Amygdala (tissue), 56 donors: ENCODE data around the gene ZBTB7A.

Source experiments
- DNase-seq, 56 donors: peaks; one replicate each; lab custom pipeline; 2025; lab: John Stamatoyannopoulos, UW

The ZBTB7A gene

DNA sequence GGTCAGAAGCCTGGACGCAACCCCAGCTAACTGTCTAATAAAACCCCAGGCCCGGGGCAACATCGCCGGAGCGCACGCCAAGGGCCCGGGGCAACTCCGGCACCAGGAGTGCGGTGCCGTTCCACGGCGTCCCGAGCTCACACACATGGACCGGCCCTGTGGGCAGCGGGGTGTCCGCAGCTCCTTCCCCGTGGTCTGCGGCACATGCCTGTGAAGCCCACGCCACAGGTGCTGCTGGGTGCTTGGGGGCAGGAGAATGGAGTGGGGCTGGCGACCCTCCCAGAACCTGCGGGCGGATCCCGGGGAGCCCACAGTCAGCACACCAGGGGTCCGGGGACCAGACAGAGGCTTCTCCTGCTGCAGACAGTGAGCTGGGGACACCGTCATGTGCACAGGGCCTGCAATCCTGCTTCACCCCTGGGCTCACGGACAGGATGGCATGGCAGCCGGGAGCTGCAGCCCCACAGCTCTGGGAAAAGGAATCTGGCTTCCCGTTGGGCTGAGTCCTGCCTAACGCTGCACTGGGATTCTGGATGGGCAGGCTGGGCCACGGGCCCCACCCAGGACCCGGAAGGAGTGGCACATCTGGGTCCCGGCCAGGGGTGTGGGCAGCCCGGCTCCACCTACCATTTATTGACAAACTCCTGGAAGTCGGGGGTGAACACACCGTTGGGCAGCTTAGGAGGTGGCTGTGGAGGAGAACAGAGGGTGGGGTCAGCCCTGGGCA, 28.2 kb upstream of the ZBTB7A start:
- DNase-seq = no peak

- DNase-seq = no peak
These were observed 27.6 kb upstream of the ZBTB7A start for GRCh38 chr19:4094291-4094690.

DNA sequence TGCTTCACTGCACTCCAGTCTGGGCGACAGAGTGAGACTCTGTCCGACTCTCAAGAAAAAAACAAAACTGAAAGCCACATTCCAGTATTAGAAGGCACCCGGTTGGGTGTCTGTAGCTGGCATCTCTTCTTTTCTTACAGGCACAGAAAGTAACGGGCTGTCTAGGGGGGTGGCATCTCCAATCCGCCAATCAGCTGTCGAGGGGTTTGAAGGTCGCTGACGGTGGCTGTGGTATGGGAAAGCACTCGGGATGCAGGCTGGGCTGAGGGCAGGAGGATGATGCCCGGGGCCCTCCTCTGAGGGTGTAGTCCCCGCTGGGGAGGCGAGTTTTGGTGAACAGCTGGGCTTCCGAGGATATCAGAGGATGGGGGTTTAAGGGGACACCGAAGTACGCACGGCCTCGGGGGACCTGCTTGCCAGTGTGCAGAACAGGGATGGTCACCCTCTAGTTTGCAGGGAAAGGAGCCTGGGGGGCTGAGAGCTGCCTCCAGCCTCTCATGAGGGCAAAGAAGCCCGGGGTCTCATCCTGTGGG, 27.0 kb upstream of the ZBTB7A start:
- no peak for DNase-seq

DNA sequence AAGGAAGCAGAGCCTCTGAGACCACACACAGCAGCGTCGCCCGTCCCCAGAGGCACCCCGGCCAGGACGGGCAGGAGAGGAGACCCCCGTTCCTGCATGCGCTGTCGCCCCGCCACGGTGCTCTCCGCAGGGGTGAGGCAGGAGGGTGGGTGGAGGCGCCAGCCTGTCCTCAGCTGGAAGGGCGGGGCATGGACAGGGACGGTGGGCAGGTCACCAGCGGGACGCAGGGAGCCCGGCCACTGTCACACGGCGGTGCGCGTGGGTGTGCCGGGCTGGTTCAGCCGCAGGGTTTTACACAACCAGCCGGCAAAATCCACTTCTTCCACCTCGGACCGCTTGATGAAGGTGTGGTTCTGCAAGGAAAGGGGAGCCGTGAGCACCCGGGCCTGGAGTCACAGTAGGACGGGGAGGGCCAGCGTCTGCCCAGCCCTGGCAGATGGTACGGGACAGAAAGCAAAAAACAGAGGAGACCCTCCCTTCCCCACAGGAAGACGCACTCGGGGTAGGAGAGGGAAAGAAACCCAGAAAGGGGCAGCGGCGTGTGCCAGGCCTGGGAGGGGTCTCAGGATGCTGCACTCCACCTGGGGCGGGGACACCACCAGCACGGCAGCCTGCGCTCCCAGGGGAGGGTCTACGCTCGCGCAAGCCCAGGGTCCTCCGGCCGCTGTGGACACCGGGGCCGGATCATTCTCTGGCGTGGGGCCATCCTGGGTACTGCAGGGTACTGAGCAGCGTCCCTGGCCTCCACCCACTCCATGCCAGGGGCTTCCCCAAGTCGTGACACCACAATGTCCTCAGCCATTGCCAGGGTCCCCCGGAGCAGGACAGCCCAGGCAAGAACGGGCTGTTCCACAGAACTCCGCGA, 23.9 kb upstream of the ZBTB7A start:
- DNase-seq = no peak

- DNase-seq = no peak
These were observed 23.2 kb upstream of the ZBTB7A start for GRCh38 chr19:4089946-4090345.

- DNase-seq = peak in 4 of 56 donors; percentile 3 to 28 (median 17)
These were observed 22.8 kb upstream of the ZBTB7A start for GRCh38 chr19:4089400-4089908.

DNA sequence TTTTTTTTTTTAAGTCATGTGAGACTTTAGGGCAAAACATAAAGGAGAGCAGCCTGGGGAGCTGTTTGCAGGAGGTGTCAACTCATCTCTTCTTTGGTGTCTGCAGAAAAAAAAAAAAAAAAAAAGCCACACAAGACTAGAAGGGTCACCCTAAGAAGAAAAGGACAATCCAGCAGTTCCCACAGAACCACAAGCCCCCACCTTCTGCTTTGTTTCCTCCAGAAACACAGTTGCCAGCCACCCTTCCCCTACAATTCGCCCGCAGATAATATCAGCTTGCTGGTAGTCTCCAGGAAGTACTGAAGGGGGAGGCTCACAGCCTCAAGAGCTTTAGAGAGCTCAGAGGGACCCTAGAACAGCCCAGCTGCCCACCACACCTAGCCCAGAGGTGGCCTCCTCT, 22.3 kb upstream of the ZBTB7A start:
- no peak for DNase-seq

DNA sequence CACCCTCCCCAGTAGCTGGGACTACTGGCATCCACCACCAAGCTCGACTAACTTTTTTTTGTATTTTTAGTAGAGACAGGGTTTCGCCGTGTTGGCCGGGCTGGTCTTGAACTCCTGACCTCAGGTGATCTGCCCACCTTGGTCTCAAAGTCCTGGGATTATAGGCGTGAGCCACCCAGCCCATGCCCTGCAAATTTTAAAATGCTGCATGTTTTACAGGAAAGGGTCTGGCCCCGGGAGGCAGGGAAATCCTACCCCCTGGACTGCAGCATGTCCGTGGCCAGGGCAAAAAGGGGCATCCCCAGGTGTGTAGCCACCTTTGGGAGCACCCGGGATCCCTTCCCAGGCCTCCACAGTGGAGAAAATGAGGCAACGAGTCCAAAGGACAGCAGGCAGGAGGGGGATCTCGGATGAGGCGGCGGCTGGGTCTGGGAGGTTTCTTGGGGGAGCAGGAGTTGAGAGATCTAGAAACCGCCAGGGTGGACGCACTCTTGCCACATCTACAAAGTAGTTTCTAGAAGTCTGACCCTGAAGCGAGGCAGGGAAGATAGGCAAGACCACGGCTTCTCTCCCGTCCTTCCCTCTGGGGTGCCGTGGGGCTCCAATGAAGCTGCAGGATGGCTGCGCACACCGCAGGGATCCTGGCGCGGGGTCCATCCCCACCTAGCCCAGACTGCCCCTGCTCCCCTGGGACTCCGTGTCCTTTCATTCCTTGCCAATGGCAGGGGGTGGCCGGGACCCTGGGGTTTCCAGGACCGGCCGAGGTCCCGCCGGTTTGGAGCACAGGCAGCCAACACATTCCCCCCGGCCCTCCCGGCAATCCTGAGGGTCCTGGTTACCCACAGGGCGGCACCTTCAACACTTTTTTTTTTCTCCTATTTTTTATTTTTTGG, 21.3 kb upstream of the ZBTB7A start:
- no peak for DNase-seq

DNA sequence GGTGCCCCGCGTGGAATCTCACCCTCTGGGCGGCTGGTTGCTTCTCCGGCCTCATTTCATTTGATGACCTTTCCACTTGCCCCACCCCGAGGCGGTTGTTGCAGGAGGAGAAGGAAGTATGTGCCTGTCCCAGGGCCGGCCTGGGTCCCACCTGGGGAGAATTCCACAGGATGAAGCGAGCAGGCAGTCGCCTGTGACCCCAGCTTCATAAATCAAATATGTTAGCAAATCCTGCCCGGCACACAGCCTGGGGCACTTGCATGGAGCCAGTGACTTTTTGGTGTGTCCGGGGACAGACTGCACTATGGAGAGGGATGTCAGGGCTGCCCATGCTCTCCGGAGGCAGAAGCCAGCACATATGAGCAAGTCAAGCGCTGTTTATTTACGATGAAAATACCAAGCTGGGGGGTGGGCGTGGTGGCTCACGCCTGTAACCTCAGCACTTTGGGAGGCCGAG, 19.7 kb upstream of the ZBTB7A start:
- DNase-seq = no peak

- no peak for DNase-seq
These were observed 17.8 kb upstream of the ZBTB7A start for GRCh38 chr19:4084547-4084877.

DNA sequence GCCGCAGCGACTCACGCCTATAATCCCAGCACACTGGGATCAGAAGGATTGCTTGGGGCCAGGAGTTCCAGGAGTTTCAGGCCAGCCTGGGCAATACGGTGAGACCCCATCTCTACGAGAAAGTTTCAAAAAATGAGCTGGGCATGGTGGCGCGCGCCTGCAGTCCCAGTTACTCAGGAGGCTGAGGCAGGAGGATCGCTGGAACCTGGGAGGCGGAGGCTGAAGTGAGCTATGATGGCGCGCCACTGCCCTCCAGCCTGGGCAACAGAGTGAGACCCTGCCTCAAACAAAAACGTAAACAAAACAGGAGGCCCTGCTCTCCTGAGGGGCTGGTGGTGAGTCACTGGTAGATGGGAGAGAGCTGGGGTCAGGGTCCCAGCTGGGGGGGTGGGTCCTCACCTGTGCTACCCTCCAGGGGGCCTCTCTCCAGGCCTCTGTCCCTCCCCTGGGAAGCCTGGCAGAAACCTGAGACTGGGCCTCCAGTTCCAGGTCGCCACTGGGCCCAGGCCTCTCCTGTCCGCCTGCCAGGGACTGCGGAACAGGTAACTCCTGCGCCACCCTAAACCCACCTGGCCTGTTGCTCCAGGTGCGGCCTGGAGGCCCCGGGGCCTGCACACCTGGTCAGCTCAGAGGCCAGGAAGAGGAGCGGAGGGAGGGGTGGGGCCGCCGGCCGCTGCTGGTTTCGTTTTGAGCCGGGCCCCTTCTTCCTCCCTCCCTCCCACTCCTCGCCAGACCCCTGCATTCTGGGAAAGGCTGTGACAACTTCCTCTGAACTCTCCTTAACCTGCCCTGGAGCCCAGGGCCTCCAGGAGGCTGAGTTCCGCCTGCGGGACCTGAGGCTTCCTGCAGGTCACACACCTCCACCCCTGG, 17.2 kb upstream of the ZBTB7A start:
- peak in 1 of 56 donors; percentile 24 for DNase-seq

DNA sequence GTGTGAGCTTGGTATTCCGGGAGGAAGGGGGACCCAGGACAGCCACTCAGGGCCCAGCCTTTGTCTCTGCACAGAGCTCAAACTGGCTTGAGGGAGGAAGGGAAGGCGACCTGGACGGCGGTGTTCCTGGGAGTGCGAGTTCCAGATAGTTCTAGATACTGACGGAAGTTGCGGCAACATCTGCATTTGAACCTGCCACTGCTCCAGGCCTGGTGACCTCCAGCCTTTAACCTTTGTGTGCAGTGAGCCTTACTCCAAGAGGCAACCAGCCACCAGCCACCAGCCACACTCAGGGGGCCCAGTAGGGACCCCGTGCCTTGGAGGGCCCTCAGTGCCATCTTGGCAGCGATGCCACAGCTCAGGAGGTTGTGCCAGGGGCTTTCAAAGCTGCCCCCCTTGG, 15.5 kb upstream of the ZBTB7A start:
- no peak for DNase-seq

DNA sequence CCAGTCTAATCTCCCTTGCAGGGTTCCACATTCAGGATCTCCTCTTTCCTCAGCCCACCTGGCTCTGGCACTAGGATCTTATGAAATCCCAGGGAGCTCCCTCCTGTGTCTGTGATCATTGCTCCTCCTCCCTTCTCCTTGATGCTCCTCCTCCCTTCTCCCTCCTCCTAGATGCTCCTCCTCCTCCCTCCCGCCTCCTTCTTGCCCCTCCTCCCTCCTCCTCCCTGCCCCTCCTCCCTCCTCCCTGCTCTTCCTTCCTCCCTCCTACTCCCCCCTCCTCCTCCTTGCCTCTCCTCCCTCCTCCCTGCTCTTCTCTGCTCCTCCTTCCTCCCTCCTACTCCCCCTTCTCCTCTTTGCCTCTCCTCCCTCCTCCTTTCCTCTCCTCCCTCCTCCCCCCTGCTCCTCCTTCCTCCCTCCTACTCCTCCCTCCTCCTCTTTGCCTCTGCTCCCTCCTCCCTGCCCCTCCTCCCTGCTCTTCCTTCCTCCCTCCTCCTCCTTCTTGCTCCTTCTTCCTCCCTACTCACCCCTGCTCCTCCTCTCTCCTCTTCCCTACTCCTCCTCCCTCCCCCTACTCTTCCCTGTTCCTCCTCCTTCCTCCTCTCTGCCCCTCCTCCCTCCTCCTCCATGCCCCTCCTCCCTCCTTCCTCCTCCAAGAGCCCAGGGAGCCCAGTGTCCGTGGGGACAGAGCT, 14.9 kb upstream of the ZBTB7A start:
- DNase-seq = peak in 1 of 56 donors; percentile 46

DNA sequence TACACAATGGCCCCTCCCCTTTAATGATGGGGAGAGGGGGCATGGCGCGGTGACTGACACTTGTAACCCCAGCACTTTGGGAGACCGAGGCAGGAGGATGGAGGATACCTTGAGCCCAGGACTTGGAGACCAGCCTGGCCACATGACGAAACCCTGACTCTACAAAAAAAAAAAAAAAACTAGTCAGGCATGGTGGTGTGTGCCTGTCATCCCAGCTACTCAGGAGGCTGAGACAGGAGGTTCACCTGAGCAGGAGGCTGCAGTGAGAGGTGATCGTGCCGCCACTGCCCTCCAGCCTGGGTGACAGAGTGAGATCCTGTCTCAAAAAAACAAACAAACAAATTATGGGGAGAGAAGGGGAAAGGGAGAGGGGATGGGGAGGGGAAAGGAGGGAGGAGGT, 13.8 kb upstream of the ZBTB7A start:
- DNase-seq = no peak

- peak in 8 of 56 donors; percentile 15 to 38 (median 26) for DNase-seq
These were observed 11.3 kb upstream of the ZBTB7A start for GRCh38 chr19:4077800-4078684.

- no peak for DNase-seq
These were observed 10.3 kb upstream of the ZBTB7A start for GRCh38 chr19:4077007-4077374.

GRCh38 chr19:4075373-4075772, 8.7 kb upstream of the ZBTB7A start:
- DNase-seq = no peak

- no peak for DNase-seq
These were observed 4.9 kb upstream of the ZBTB7A start for GRCh38 chr19:4071610-4072009.
